ENCODE measurements around the gene ACSL4.

ACSL4 gene

GRCh38 chrX:109632906-109633504 lies 100.1 kb downstream of the ACSL4 start:
- DNase-seq (ENCODE audit: low spot score), result no peak
- TF ChIP-seq CTCF (IDR thresholded peaks at IDR 0.05), result no peak
- H3K27ac ChIP-seq, result no peak overlapping the region
- no peak overlapping the region for H3K4me3 ChIP-seq

- no peak for DNase-seq (ENCODE audit: low spot score)
Observed at GRCh38 chrX:109629310-109629709, 103.7 kb downstream of the ACSL4 start.

GRCh38 chrX:109626637-109627036 lies 106.4 kb downstream of the ACSL4 start:
- DNase-seq (ENCODE audit: low spot score), result no peak
- no peak overlapping the region for H3K27ac ChIP-seq
- H3K4me3 ChIP-seq, result no peak overlapping the region
- TF ChIP-seq CTCF (IDR thresholded peaks at IDR 0.05), result no peak

More at GRCh38 chrX:109629310-109629709, 103.7 kb downstream of the ACSL4 start:
- Histone ChIP-seq H3K4me3 (no peak overlapping the region), H3K27ac (no peak overlapping the region)
- no peak for TF ChIP-seq CTCF (IDR thresholded peaks at IDR 0.05)

GRCh38 chrX:109624641-109625616 lies 108.1 kb downstream of the ACSL4 start, which contains the start of gene KCNE5:
Gene KCNE5 (minus strand): TSS chrX:109625172. CDS start chrX:109625020, 152 bp downstream.
- no peak for TF ChIP-seq CTCF (IDR thresholded peaks at IDR 0.05)
- Histone ChIP-seq H3K4me3 (peak within 1 kb of the TSS; percentile 67), H3K27ac (no peak within 1 kb of the TSS)
- no peak for DNase-seq (ENCODE audit: low spot score)

- no peak overlapping the region for H3K27ac ChIP-seq
- TF ChIP-seq CTCF (IDR thresholded peaks at IDR 0.05), result no peak
- H3K4me3 ChIP-seq, result no peak overlapping the region
- no peak for DNase-seq (ENCODE audit: low spot score)
Observed at GRCh38 chrX:109623997-109624396, 109.1 kb downstream of the ACSL4 start.

- DNase-seq (ENCODE audit: low spot score), result no peak
- Histone ChIP-seq H3K4me3 (no peak overlapping the region), H3K27ac (no peak overlapping the region)
- TF ChIP-seq CTCF (IDR thresholded peaks at IDR 0.05), result no peak
Observed at GRCh38 chrX:109622270-109622669, 110.8 kb downstream of the ACSL4 start.

Data from coronary artery (tissue), 2 donors.